ENCODE data around the gene LMAN1L. TPM values are rescaled to one million over a fixed set of nuclear protein-coding genes. Genes with fewer than 3 reads are reported as not detected.

LMAN1L gene
- total RNA-seq, 4 donors from 2014 or later: not detected

DNA sequence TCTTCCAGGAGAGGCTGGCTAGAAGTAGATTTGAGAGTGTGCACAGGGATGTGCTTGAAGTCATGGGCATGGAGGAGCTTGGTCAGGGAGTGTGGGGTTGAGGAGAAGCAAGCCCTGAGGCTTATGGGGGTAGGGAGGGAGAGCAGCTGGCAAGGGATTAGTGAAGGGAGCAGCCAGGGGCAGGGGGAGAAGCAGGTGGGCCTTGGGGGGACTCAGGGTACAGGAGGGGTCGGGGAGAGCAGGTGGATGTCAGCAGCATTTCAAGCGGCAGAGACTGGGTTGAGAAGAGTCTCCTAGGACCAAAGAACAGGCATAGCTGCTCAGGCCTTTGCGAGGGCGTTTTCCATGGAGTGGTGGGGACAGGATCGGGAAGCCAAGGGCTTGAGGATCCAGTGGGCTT is 3.4 kb upstream of the LMAN1L start:
- intact Hi-C loops (cut with DNase I; ENCODE audit: low total_unique reads) (no loop called here), in situ Hi-C loops (cut with MboI; ENCODE audit: low sequenced_read_pairs in 4 of 4) (no loop called here)
- Histone ChIP-seq H3K36me3 (no peaks in the 10 kb centered on the region), H3K9me3 (no peaks in the 10 kb centered on the region), H3K4me3 (no peak overlapping the region), H3K27ac (no peak overlapping the region), H3K4me1 (peaks cover 0 to 9% of the 10 kb centered on the region in 2 donors), H3K27me3 (no peaks in the 10 kb centered on the region)
- DNase-seq (no peak), ATAC-seq (no peak)
- TF ChIP-seq CTCF (IDR thresholded peaks at IDR 0.05 in 4 of 5, conservative IDR thresholded peaks at IDR 0.05 in 1 of 5) (no peak), POLR2A (IDR thresholded peaks at IDR 0.05) (no peak)

- intact Hi-C loops (cut with DNase I; ENCODE audit: low total_unique reads): no loop called here
- TF ChIP-seq CTCF (IDR thresholded peaks at IDR 0.05 in 4 of 5, conservative IDR thresholded peaks at IDR 0.05 in 1 of 5) (no peak), POLR2A (IDR thresholded peaks at IDR 0.05) (no peak)
These were observed 2.7 kb upstream of the LMAN1L start for GRCh38 chr15:74809956-74810355.

GRCh38 chr15:74815121-74815934 is 2.7 kb downstream of the LMAN1L start:
- no peak for ATAC-seq
- H3K36me3 ChIP-seq: no peaks in the 10 kb centered on the region
- peaks cover 5 to 6% of the 10 kb centered on the region in 2 donors for H3K4me1 ChIP-seq
- H3K9me3 ChIP-seq: no peaks in the 10 kb centered on the region
- H3K27ac ChIP-seq: no peak overlapping the region
- TF ChIP-seq CTCF (IDR thresholded peaks at IDR 0.05 in 4 of 5, conservative IDR thresholded peaks at IDR 0.05 in 1 of 5): no peak
- TF ChIP-seq POLR2A (IDR thresholded peaks at IDR 0.05): no peak
- no peak overlapping the region for H3K4me3 ChIP-seq
- in situ Hi-C loops (cut with MboI; ENCODE audit: low sequenced_read_pairs in 4 of 4): no loop called here
- intact Hi-C loops (cut with DNase I; ENCODE audit: low total_unique reads): no loop called here
- DNase-seq: no peak
- no peaks in the 10 kb centered on the region for H3K27me3 ChIP-seq

More at GRCh38 chr15:74809956-74810355, 2.7 kb upstream of the LMAN1L start:
- H3K36me3 ChIP-seq: no peaks in the 10 kb centered on the region
- DNase-seq (no peak), ATAC-seq (no peak)
- no peaks in the 10 kb centered on the region for H3K27me3 ChIP-seq
- no peak overlapping the region for H3K4me3 ChIP-seq
- H3K9me3 ChIP-seq: no peaks in the 10 kb centered on the region
- peaks cover 2 to 9% of the 10 kb centered on the region in 2 donors for H3K4me1 ChIP-seq
- no peak overlapping the region for H3K27ac ChIP-seq
- in situ Hi-C loops (cut with MboI; ENCODE audit: low sequenced_read_pairs in 4 of 4): no loop called here

DNA sequence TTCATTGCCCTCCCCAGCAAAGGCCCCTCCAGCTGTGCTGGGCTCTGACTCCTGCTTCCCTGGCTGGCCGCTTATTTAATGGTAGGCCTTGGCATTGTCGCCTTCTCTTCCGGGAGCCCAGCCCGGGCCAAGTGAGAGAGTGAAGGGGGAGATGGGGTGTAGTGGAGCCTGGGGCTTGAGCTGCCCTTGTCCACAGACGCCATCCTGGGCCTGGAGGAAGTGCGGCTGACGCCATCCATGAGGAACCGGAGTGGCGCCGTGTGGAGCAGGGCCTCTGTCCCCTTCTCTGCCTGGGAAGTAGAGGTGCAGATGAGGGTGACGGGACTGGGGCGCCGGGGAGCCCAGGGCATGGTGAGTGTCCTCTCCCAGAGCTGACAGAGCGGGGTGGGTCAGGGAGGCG is 3.3 kb downstream of the LMAN1L start:
- in situ Hi-C loops (cut with MboI; ENCODE audit: low sequenced_read_pairs in 4 of 4) (no loop called here), intact Hi-C loops (cut with DNase I; ENCODE audit: low total_unique reads) (no loop called here)
- H3K4me1 ChIP-seq: peaks cover 5 to 6% of the 10 kb centered on the region in 2 donors
- TF ChIP-seq POLR2A (IDR thresholded peaks at IDR 0.05): no peak
- TF ChIP-seq CTCF (IDR thresholded peaks at IDR 0.05 in 4 of 5, conservative IDR thresholded peaks at IDR 0.05 in 1 of 5): no peak
- DNase-seq: no peak
- H3K36me3 ChIP-seq: no peaks in the 10 kb centered on the region
- H3K27me3 ChIP-seq: no peaks in the 10 kb centered on the region
- no peaks in the 10 kb centered on the region for H3K9me3 ChIP-seq
- H3K27ac ChIP-seq: no peak overlapping the region
- no peak for ATAC-seq
- H3K4me3 ChIP-seq: no peak overlapping the region
